NB4 (cell line): ENCODE measurements around the gene FAM107B.

Source experiments
- CTCF ChIP-seq: IDR thresholded peaks from one replicate; pipeline ENCODE4 v1.5.1; 2012; ENCODE audit warnings: low read depth, low read length
- MYC ChIP-seq: IDR thresholded peaks from 2 replicates; pipeline ENCODE4 v1.6.1; 2011; ENCODE audit warnings: low read depth, low read length
- POLR2A ChIP-seq: IDR thresholded peaks from 2 replicates; pipeline ENCODE4 v1.6.1; 2011; ENCODE audit warnings: mild to moderate bottlenecking; ENCODE audit not compliant: insufficient read length; ENCODE audit errors: extremely low read depth

- no peak for TF ChIP-seq CTCF
- TF ChIP-seq MYC = no peak
- TF ChIP-seq POLR2A = no peak
These were observed 196.4 kb downstream of the FAM107B start for GRCh38 chr10:14578060-14578952.
